Spleen (tissue), 11 donors: ENCODE data around the gene NANOS3. TPM values are rescaled to one million over a fixed set of nuclear protein-coding genes. Genes with fewer than 3 reads are reported as not detected.

Experiments
- DNase-seq: peaks from one replicate; pipeline ENCODE4 v3.0.0-alpha.2; 2020
- H3K27ac ChIP-seq, 8 donors: fragments of 200-600 bp; sonication (generic) in 7 of 8; 1 replicate in 4 of 8; 2 replicates in 4 of 8; pipeline versions ENCODE4 v1.5.0 to v1.8.0; 2016 to 2021; ENCODE audit warnings: inconsistent platforms in 4 of 8, mild to moderate bottlenecking in 4 of 8, moderate library complexity in 1 of 8
- H3K27me3 ChIP-seq, 7 donors: fragments of 200-600 bp; sonication (generic) in 6 of 7; replicated peaks in 1 of 7; 1 replicate in 4 of 7; 2 replicates in 3 of 7; pipeline versions ENCODE4 v1.5.0 to v1.8.0; 2016 to 2021; ENCODE audit warnings: inconsistent platforms in 3 of 7, mild to moderate bottlenecking in 1 of 7
- H3K36me3 ChIP-seq, 6 donors: fragments of 200-600 bp; sonication (generic) in 5 of 6; 1 replicate in 4 of 6; 2 replicates in 2 of 6; pipeline versions ENCODE4 v1.5.0 to v1.8.0; 2016 to 2021; ENCODE audit warnings: inconsistent platforms in 2 of 6
- H3K4me1 ChIP-seq, 6 donors: fragments of 200-600 bp; sonication (generic) in 5 of 6; 1 replicate in 3 of 6; 2 replicates in 3 of 6; pipeline versions ENCODE4 v1.5.0 to v1.8.0; 2016 to 2021; ENCODE audit warnings: inconsistent platforms in 3 of 6
- H3K4me3 ChIP-seq, 8 donors: fragments of 200-600 bp; sonication (generic) in 7 of 8; 1 replicate in 4 of 8; 2 replicates in 4 of 8; pipeline versions ENCODE4 v1.5.0 to v1.8.0; 2016 to 2021; ENCODE audit warnings: inconsistent platforms in 4 of 8, mild to moderate bottlenecking in 4 of 8, moderate library complexity in 2 of 8
- H3K9me3 ChIP-seq, 8 donors: fragments of 200-600 bp; sonication (generic) in 7 of 8; 1 replicate in 4 of 8; 2 replicates in 4 of 8; pipeline versions ENCODE4 v1.5.0 to v1.8.0; 2016 to 2021; ENCODE audit warnings: inconsistent platforms in 4 of 8
- CTCF ChIP-seq, 11 experiments: fragments of 200-600 bp in 7 of 11; fragments of 450-650 bp in 4 of 11; sonication (generic) in 4 of 11; IDR thresholded peaks in 8 of 11; conservative IDR thresholded peaks in 3 of 11; 1 replicate in 7 of 11; 2 replicates in 4 of 11; pipeline versions ENCODE4 v1.4.0 to v1.8.0; 2016 to 2021; ENCODE audit warnings: antibody characterized with exemption in 11 of 11, inconsistent platforms in 4 of 11, mild to moderate bottlenecking in 1 of 11
- POLR2A ChIP-seq, 3 donors: fragments of 450-650 bp; IDR thresholded peaks; one replicate each; pipeline ENCODE4 v1.5.1; 2017; ENCODE audit warnings: antibody characterized with exemption in 3 of 3, mild to moderate bottlenecking in 1 of 3
- POLR2AphosphoS5 ChIP-seq, 3 donors: sonication (generic); formaldehyde crosslinking; IDR thresholded peaks; one replicate each; pipeline ENCODE4 v1.5.1; 2017; ENCODE audit warnings: antibody characterized with exemption in 3 of 3
- WGBS, 5 donors: extraction: QIAGEN DNeasy Blood & Tissue Kit in 3 of 5; methylation state at CpG; one replicate each; pipeline versions ENCODE4 v1.1.5 to v1.1.7; 2013 to 2018; 5-methylcytosine and 5-hydroxymethylcytosine counted together
- intact Hi-C: fragments of 100-400 bp; cut with DNase I; formaldehyde crosslinking; loops from one replicate; pipeline ENCODE4 v1.15.0; 2023; ENCODE audit warnings: low total_unique reads
- polyA plus RNA-seq, 3 donors: library from polyadenylated mRNA; stranded (reverse); fragments of 200-250 nt; gene quantifications; one replicate each; pipeline ENCODE4 v1.2.1, GENCODE V29; 2013
- total RNA-seq, 7 donors: library from RNA; depleted of rRNA in 3 of 7; stranded (reverse); fragments of >200 nt in 3 of 7; fragmentation: NEBNext Ultra II Directional in 4 of 7; extraction: Animal tissue kit (Norgen Biotek cat#: 25700) in 4 of 7; gene quantifications; one replicate each; pipeline versions ENCODE4 v1.1.0 to v1.2.1, GENCODE V29; 2016 to 2021
- donor health status: healthy with polysubstance abuse.
- donor health status: DM: no; HTN: no; CAD: no; lungs with moderate emphysema.
- donor health status: DM: no; HTN: no; CAD: no.
- donor health status: Bipolar disorder and iron deficiency.
- donor health status: healthy.
- donor health status: DM: no; HTN: no; CAD: no.
- donor health status: DM: yes; HTN: yes; CAD: no.

The NANOS3 gene
- total and polyA plus RNA-seq, 10 donors = 0.42 to 0.99 (median 0.52) TPM; not detected in 7

DNA sequence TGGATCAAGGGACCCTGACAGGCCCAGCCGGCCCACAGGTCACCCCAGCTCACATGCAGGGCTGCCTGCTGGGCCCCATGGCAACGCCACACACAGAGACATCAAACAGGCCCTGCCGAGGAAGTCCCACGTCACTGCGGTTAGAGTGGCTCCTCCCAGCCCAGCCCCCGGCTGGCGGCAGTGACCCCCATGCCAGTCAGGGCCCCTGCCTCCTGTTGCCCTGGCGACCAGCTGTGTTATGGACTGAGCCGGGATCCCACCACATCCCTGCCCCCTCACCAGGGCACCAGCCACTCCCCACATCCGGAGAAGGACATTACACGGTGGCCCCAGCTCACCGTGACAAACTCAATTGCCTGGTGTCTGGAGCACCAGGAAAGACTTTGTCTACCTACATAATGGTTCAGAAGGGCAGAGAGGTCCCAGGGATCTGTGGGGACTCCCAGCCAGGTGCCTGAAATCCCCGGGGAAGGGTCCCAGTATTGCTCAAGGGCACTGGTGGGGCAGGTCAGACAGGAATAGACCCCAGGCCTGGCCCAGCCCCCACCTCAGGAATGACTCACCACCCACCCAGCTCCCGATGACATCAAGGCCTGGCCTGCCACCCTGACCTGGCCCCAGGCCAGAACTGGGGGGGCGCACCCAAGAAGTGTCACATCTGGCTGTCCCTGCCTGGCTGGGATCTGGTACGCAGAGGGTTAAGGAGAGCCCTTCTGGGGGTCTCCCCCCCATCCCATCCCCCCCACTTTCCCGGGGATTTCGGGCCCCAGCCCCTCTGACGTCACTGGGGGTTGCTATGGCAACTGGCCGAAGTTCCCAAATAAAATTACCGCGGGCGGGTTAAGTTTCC, 30.2 kb upstream of the NANOS3 start:
- peak; percentile 97 for DNase-seq
- Histone ChIP-seq H3K27ac (peak overlapping the region; percentile 88 to 100 (median 96)), H3K9me3 (no peaks in the 10 kb centered on the region), H3K36me3 (no peaks in the 10 kb centered on the region), H3K4me3 (peak overlapping the region; percentile 30 to 74 (median 44)), H3K4me1 (peaks cover 34 to 92% (median 72%) of the 10 kb centered on the region in 6 donors), H3K27me3 (peaks cover 0 to 19% (median 0%) of the 10 kb centered on the region in 7 donors)
- WGBS, 5 donors = 1 to 3% (median 2%) methylated on average over 10 to 23 of the region's 23 CpGs
- intact Hi-C loops = no loop called here
- TF ChIP-seq POLR2AphosphoS5 (IDR thresholded peaks at IDR 0.05) (peak; percentile 83 to 88 (median 87)), CTCF (IDR thresholded peaks at IDR 0.05 in 8 of 11, conservative IDR thresholded peaks at IDR 0.05 in 3 of 11) (peak in 1 of 11 experiments; percentile 12), POLR2A (IDR thresholded peaks at IDR 0.05) (no peak)

GRCh38 chr19:13847407-13848339, 29.3 kb upstream of the NANOS3 start:
- intact Hi-C loops = no loop called here
- DNase-seq = peak; percentile 95

GRCh38 chr19:13848340-13848677, 28.6 kb upstream of the NANOS3 start:
- TF ChIP-seq CTCF (IDR thresholded peaks at IDR 0.05 in 8 of 11, conservative IDR thresholded peaks at IDR 0.05 in 3 of 11) = no peak
- no peak for TF ChIP-seq POLR2AphosphoS5 (IDR thresholded peaks at IDR 0.05)
- H3K27me3 ChIP-seq = peaks cover 0 to 19% (median 0%) of the 10 kb centered on the region in 7 donors
- H3K4me3 ChIP-seq = no peak overlapping the region
- peak overlapping the region in 5 of 8 donors; percentile 94 to 100 (median 98) for H3K27ac ChIP-seq
- peaks cover 30 to 82% (median 64%) of the 10 kb centered on the region in 6 donors for H3K4me1 ChIP-seq
- intact Hi-C loops = no loop called here
- no peak for DNase-seq
- no peaks in the 10 kb centered on the region for H3K9me3 ChIP-seq
- no peaks in the 10 kb centered on the region for H3K36me3 ChIP-seq
- 68 to 77% (median 72%) methylated on average over 4 of the region's 4 CpGs for WGBS, 5 donors

More at GRCh38 chr19:13847407-13848339, 29.3 kb upstream of the NANOS3 start:
- H3K27ac ChIP-seq = peak overlapping the region; percentile 88 to 100 (median 96)
- no peaks in the 10 kb centered on the region for H3K36me3 ChIP-seq
- no peaks in the 10 kb centered on the region for H3K9me3 ChIP-seq
- H3K4me1 ChIP-seq = peaks cover 34 to 87% (median 69%) of the 10 kb centered on the region in 6 donors
- 3 to 5% (median 4%) methylated on average over 23 to 45 of the region's 47 CpGs for WGBS, 5 donors
- peaks cover 0 to 19% (median 0%) of the 10 kb centered on the region in 7 donors for H3K27me3 ChIP-seq
- peak overlapping the region; percentile 30 to 74 (median 44) for H3K4me3 ChIP-seq
- TF ChIP-seq CTCF (IDR thresholded peaks at IDR 0.05 in 8 of 11, conservative IDR thresholded peaks at IDR 0.05 in 3 of 11) (peak in 9 of 11 experiments; percentile 37 to 71 (median 55)), POLR2AphosphoS5 (IDR thresholded peaks at IDR 0.05) (peak; percentile 88 to 93 (median 92)), POLR2A (IDR thresholded peaks at IDR 0.05) (peak in 1 of 3 donors; percentile 59)
